A204.1 (cell line): ENCODE results near the gene CPE.
"Not testable (repeated sequence)": the region's sequence is repeated elsewhere in the genome, so short reads cannot be mapped to it uniquely, and the experiment has no call there.

ENCODE experiments used
- FAIRE-seq: peaks from 2 replicates; lab custom pipeline; 2012; peaks lifted over from hg19 to GRCh38; lab: Jason Lieb, UNC

Gene CPE

GRCh38 chr4:165464813-165465381 lies 86.1 kb downstream of the CPE start:
- FAIRE-seq = peak; percentile 96

GRCh38 chr4:165470009-165470408 lies 91.2 kb downstream of the CPE start:
- FAIRE-seq = no peak

GRCh38 chr4:165472943-165473676 lies 94.3 kb downstream of the CPE start:
- FAIRE-seq = no peak

- FAIRE-seq = no peak
These were observed 96.2 kb downstream of the CPE start for GRCh38 chr4:165474784-165475705.

GRCh38 chr4:165475706-165476070 lies 96.9 kb downstream of the CPE start:
- FAIRE-seq = no peak

GRCh38 chr4:165476214-165477098 lies 97.6 kb downstream of the CPE start:
- no peak for FAIRE-seq

GRCh38 chr4:165477799-165478198 lies 99.0 kb downstream of the CPE start:
- no peak for FAIRE-seq

- FAIRE-seq = no peak
These were observed 99.5 kb downstream of the CPE start for GRCh38 chr4:165478260-165478659.

- no peak for FAIRE-seq
These were observed 102.4 kb downstream of the CPE start for GRCh38 chr4:165481053-165481835.

GRCh38 chr4:165489786-165490185 lies 111.0 kb downstream of the CPE start:
- FAIRE-seq = no peak

- FAIRE-seq = not testable (repeated sequence)
These were observed 113.8 kb downstream of the CPE start for GRCh38 chr4:165492583-165492982.

GRCh38 chr4:165493359-165493758 lies 114.6 kb downstream of the CPE start:
- FAIRE-seq = peak; percentile 55

- no peak for FAIRE-seq
These were observed 124.4 kb downstream of the CPE start for GRCh38 chr4:165502916-165503907.

GRCh38 chr4:165504184-165504583 lies 125.4 kb downstream of the CPE start:
- no peak for FAIRE-seq

GRCh38 chr4:165505958-165506837 lies 127.4 kb downstream of the CPE start:
- FAIRE-seq = no peak

GRCh38 chr4:165506849-165507248 lies 128.0 kb downstream of the CPE start:
- FAIRE-seq = no peak

GRCh38 chr4:165507381-165507780 lies 128.6 kb downstream of the CPE start:
- FAIRE-seq = no peak

- no peak for FAIRE-seq
These were observed 129.7 kb downstream of the CPE start for GRCh38 chr4:165508372-165509120.
